GM18507 (cell line): ENCODE measurements around the gene CENPM.

Experiments used
- DNase-seq: peaks from one replicate; pipeline ENCODE4 v3.0.0; 2011; ENCODE audit warnings: low read depth; ENCODE audit not compliant: insufficient read length; ENCODE audit errors: extremely low spot score
- FAIRE-seq: peaks from 2 replicates; lab custom pipeline; 2011; peaks lifted over from hg19 to GRCh38; lab: Jason Lieb, UNC

CENPM gene

GRCh38 chr22:41916745-41917358, 30.1 kb downstream of the CENPM start:
- FAIRE-seq (no peak), DNase-seq (no peak)

GRCh38 chr22:41915786-41916493, 31.0 kb downstream of the CENPM start:
- DNase-seq (no peak), FAIRE-seq (peak; percentile 12)

DNA sequence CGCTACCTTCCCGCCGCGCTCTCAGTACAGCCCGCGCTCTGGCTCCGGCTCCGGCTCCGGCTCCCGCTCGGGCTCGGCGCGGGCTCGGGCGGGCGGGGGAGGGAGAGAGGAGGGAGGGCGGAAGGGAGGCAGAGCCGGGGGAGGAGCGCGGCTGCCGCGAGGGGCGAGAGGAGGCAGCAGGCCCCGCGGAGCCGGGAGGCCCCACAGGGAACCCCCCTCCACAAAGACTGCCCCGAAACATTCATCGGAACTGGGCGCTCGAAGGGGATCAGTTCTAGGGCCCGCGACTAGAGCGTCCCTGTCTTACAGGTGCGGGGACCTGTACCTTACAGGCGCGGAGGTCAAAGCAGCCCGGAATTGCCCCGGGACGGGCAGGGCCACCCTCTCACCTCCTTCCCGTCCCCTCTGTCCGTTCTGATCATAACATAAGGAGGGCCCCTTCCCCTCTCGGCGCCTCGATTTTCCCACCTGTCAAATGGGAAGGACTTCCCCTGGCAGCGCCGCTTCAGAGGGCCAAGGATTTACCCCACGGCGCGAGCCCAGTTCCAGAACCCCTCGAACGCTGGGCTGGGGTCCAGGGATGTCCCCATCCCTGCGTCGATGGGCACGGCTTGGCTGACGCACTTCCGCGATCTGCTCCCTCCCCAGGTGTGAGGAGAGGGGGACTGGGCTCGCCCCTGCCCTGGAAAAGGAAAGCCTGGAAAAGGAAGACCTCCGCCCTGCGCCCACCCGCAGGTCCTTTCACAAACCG, 31.7 kb downstream of the CENPM start, which contains the start of gene SHISA8:
Gene SHISA8, minus strand, starts transcription at position 40 of the 751 bp plus-strand sequence. CDS start 407 bp downstream, outside the sequence.
- DNase-seq: no peak
- peak; percentile 69 for FAIRE-seq

- FAIRE-seq (no peak), DNase-seq (no peak)
These were observed 32.3 kb downstream of the CENPM start for GRCh38 chr22:41914611-41915034.

DNA sequence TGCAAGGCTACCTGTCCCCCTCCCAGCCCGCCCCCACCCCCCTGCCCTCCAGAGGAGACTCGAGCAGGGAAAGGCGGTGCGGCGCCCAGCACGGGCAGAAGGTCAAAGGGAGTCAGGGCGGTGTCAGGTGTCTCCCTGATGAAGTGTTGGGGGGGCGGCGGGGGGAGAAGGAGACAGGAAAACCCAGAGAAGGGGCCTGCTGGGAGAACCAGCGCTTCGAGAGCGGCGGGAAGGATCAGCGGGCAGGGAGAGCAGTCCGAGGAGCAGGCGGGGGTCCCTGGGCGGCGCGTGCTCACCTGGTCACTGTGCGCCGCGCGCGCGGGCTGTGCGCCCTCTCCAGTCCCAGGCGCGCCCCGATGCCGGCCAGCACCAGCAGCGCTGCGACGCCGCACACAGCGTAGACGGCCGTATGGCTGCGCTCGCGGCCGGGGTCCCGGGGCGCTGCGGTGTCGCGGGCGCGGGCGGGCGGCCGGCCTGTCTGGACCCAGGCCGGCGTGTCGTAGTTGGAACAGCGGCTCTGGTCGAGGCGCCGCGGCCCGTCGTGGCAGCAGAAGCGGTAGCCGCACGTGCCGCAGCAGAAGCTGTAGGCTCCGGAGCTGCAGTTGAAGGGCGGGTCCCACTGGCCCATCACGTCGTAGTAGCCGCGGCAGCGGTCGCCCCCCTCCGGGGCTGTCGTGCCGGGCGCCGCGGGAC, 33.0 kb downstream of the CENPM start:
- DNase-seq (no peak), FAIRE-seq (no peak)

DNA sequence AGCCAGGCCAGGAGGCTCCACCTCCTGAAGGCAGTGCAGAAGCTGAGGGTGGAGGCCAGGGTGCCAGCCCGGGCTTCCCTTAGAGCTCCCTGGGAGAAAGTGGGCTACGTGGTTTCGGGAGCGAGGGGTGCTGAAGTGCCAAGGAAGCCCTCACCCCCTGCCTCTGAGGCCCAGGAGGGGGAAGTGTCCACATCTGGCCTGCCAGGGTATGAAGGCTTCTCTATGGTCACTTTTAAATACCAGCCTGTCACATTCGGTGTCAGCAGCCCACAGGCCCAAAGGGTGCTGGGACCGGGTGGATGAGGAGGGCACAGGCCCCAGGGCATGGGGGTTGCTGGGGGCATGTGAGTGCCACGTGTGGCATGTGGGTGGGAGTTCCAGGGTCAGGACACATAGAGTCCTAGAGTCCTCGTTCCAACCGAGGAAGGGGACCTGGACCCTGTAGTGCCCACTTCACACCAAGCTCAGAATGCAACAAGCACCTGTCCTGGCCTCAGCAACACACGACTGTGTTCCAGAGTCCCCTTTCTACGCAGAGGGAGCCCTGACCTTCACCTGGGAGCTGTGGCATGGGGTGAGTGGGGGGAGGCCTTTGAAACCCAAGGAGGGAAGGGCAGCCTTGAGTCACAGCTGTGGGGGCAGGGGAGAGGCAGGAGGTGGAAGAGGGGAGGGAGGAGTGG, 33.8 kb downstream of the CENPM start:
- FAIRE-seq: no peak

GRCh38 chr22:41912338-41913039, 34.5 kb downstream of the CENPM start:
- no peak for FAIRE-seq

More for the DNA sequence above, 33.8 kb downstream of the CENPM start:
- no peak for DNase-seq

GRCh38 chr22:41911001-41911611, 35.8 kb downstream of the CENPM start:
- FAIRE-seq: no peak
- DNase-seq: no peak

More at GRCh38 chr22:41912338-41913039, 34.5 kb downstream of the CENPM start:
- DNase-seq: no peak

GRCh38 chr22:41910050-41911000, 36.6 kb downstream of the CENPM start:
- FAIRE-seq (no peak), DNase-seq (no peak)

DNA sequence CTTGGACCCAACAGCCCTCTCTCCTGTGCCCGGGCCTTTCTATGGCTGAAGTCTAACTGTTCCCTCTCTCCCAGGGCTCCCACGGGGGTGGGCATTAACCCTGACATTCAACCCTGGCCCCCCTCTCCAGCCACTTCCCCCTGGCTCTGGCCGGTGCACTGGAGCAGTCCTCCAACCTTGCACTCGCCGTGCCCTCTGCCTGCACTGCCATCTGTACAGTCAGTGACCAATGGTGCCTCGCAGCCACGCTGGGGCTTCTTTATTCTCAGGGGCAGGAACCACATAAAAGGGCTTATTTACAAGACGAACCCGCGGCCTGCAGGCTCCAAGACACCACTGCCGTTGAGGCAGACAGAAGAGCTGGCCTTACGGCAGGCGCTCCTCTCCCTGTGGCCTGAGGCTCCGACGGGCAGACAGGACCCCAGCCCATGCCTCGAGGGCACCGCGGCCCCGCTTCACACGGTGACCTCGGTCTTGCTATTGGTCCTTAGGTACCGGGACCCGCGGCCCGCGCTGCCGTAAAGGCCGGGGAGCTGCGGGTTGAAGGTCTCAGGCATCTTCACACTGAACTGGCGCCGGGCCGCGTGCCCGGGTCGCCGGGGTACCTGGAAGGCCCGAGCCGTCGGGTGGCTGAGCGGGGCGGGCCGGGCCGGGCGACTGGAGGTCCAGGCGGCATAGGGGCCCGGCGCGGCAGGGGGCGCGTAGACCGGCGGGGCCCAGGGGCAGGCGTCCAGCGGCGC, 37.5 kb downstream of the CENPM start:
- FAIRE-seq: no peak
- DNase-seq: no peak

GRCh38 chr22:41908411-41909309, 38.3 kb downstream of the CENPM start:
- peak; percentile 52 for FAIRE-seq
- DNase-seq: no peak

- FAIRE-seq: no peak
These were observed 39.2 kb downstream of the CENPM start for GRCh38 chr22:41907436-41908401.

GRCh38 chr22:41906822-41907221, 40.1 kb downstream of the CENPM start:
- no peak for FAIRE-seq

More at GRCh38 chr22:41907436-41908401, 39.2 kb downstream of the CENPM start:
- DNase-seq: no peak

GRCh38 chr22:41905411-41906202, 41.3 kb downstream of the CENPM start:
- DNase-seq (no peak), FAIRE-seq (no peak)

More at GRCh38 chr22:41906822-41907221, 40.1 kb downstream of the CENPM start:
- no peak for DNase-seq
